ENCODE results near the gene PEX11A. TPM values are rescaled to one million over a fixed set of nuclear protein-coding genes. Genes with fewer than 3 reads are reported as not detected.

The PEX11A gene
- total RNA-seq, 1 experiment from 2014 or later, result 8.5 TPM

Small RNA genes within 50 kb of the gene (small RNA-seq; reads per million reads assigned to genes)
- gene RNU6-132P, result not detected

Other genes with a start within 250 kb of the PEX11A start
- gene RHCG, start 194.2 kb downstream of the PEX11A start, total RNA-seq (2014; rRNA removed; shearing (Covaris generic)), result not detected in 2 replicates
- gene TICRR, start 115.3 kb downstream of the PEX11A start, total RNA-seq (2014; rRNA removed; shearing (Covaris generic)), result 8.9 and 10.1 TPM in 2 replicates
- gene KIF7, start 35.3 kb downstream of the PEX11A start, total RNA-seq (2014; rRNA removed; shearing (Covaris generic)), result 0.16 and 0.37 TPM in 2 replicates
- 0.03 TPM in 1 of 2 replicates, not detected in the other for gene PLIN1, start 11.4 kb downstream of the PEX11A start, total RNA-seq (2014; rRNA removed; shearing (Covaris generic))
- not detected in 2 replicates for gene WDR93, start 57 bp upstream of the PEX11A start, total RNA-seq (2014; rRNA removed; shearing (Covaris generic))
- gene MESP1, start 60.5 kb upstream of the PEX11A start, total RNA-seq (2014; rRNA removed; shearing (Covaris generic)), result 0.72 and 1.1 TPM in 2 replicates
- not detected in 2 replicates for gene MESP2, start 85.6 kb upstream of the PEX11A start, total RNA-seq (2014; rRNA removed; shearing (Covaris generic))
- gene ANPEP, start 124.1 kb upstream of the PEX11A start, total RNA-seq (2014; rRNA removed; shearing (Covaris generic)), result 357 and 384 TPM in 2 replicates
- 21.1 and 25.4 TPM in 2 replicates for gene AP3S2, start 203.2 kb upstream of the PEX11A start, total RNA-seq (2014; rRNA removed; shearing (Covaris generic))
- gene ARPIN, start 222.2 kb upstream of the PEX11A start, total RNA-seq (2014; rRNA removed; shearing (Covaris generic)), result 3.0 and 3.1 TPM in 2 replicates

Measured in HT1080 (cell line).